Effector CD8-positive, alpha-beta T cell (primary cell): ENCODE results near the gene TMEM131.

Experiments
- DNase-seq: peaks from one replicate; lab custom pipeline; 2025; lab: John Stamatoyannopoulos, UW

The TMEM131 gene

DNA sequence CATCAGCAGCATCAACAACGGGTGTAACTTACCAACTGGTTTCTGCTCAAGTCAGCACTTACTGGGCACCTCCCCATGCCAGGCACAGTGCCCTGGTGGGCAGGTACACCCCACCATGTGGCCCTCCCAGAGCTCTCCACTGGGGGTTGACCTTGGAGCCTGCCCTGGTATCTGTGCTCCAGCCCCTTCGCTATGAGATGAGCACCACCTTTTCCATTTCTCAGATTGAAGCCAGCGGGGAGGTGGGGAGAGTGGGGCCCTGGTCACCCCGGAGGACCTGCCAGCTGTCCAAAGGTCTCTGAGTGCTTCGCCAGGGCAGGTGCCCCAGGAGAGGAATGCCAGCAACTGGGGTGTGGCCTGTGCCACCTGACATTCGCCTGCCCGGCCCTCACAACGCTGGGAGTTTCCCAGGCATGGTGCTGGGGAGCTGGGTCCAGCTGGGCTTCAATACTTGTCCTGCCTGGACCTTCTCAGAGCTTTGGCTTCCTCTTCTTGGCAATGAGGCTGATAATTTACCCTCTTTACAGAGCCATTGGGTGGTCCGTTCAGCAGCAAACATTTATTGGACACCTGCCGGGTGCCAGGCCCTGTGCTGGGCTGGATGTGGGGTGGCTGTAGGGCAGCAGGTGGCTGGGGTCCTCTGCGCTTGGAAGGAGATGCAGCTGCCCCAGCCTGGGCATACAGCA lies 288.2 kb downstream of the TMEM131 start:
- no peak for DNase-seq

DNA sequence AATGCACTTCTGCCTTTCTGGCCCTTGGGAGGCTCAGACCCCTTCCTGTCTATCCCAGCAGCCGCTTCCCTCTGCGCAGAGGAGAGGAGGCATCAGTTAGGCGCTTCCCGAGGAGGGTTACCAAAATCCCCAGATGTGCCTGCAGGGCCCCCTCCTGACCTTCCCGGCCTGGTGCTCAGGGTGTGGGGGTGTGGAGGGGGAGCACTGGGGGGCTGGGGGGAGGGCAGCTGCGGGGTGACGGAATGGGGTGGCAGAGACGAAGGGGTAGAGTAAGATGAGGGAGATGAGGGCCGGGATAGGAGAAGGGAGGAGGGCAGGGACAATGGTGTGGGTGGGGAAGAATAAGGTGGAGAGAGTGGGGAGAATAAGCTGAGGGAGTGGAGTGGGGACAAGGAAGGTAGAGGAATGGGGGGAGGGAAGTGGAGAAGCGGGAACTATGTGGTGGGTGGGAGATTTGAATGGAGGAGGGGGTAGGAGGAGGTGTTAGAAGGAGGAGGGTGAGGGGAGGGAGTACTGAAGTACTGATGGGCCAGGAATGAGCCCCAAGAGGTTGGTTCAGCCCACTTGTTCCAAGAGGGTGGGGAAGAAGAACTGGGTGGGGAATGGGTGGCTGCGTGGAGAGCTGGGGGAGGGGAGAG lies 288.9 kb downstream of the TMEM131 start:
- DNase-seq: no peak
